ENCODE data around the gene LCN6.
"Not testable (repeated sequence)": the region's sequence is repeated elsewhere in the genome, so short reads cannot be mapped to it uniquely, and the experiment has no call there.

Gene LCN6

GRCh38 chr9:136756134-136756438 is 7.8 kb upstream of the LCN6 start:
- Histone ChIP-seq H3K9me3 (ENCODE audit: control insufficient read depth in 1 of 2, low read length in 2 of 2) (peaks cover 0 to 14% of the 10 kb centered on the region in 2 donors), H3K27ac (ENCODE audit: low read length) (no peak overlapping the region), H3K4me1 (ENCODE audit: control insufficient read depth in 1 of 2, insufficient read depth in 2 of 2, low read length in 2 of 2) (peaks cover 0 to 7% of the 10 kb centered on the region in 2 donors), H3K27me3 (ENCODE audit: low read depth, low read length) (no peaks in the 10 kb centered on the region), H3K36me3 (ENCODE audit: control insufficient read depth in 1 of 2, insufficient read depth in 2 of 2, low read length in 2 of 2) (no peaks in the 10 kb centered on the region), H3K4me3 (ENCODE audit: low read depth in 1 of 2, low read length in 2 of 2) (no peak overlapping the region)

DNA sequence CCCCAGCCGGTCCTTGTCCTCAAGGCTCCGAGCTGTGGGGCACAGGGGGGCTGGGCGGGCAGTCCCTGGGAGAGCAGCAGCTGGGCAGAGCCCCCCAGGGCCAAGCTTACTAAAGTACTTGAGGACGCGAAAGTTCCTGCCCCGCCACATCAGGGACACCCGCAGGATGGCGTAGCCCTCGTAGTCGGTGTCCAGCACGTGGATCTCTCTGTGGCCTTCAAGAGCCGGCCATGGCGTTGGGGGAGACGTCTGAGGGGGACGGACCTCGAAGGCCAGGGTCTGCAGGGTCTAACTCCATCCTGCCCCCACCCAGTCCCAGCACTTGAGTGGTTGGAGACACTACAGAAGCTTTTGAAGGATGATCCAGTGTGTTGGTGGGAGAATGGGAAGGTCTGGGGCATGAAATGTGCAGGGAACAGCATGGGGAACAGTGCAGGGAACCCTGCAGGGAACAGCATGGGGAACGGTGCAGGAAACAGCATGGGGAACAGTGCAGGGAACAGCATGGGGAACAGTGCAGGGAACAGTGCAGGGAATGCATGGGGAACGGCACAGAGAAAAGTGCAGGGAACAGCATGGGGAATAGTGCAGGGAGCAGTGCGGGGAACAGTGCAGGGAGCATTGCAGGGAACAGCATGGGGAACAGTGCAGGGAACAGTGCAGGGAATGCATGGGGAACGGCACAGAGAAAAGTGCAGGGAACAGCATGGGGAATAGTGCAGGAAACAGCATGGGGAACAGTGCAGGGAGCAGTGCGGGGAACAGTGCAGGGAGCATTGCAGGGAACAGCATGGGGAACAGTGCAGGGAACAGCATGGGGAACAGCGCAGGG is 7.2 kb upstream of the LCN6 start:
- H3K9me3 ChIP-seq (ENCODE audit: control insufficient read depth in 1 of 2, low read length in 2 of 2): peaks cover 0 to 14% of the 10 kb centered on the region in 2 donors
- H3K36me3 ChIP-seq (ENCODE audit: control insufficient read depth in 1 of 2, insufficient read depth in 2 of 2, low read length in 2 of 2); H3K27ac ChIP-seq (ENCODE audit: low read length); H3K4me3 ChIP-seq (ENCODE audit: low read depth in 1 of 2, low read length in 2 of 2); H3K4me1 ChIP-seq (ENCODE audit: control insufficient read depth in 1 of 2, insufficient read depth in 2 of 2, low read length in 2 of 2); H3K27me3 ChIP-seq (ENCODE audit: low read depth, low read length): not testable (repeated sequence)

GRCh38 chr9:136754626-136755301 is 6.4 kb upstream of the LCN6 start:
- no peak overlapping the region for H3K27ac ChIP-seq (ENCODE audit: low read length)
- no peaks in the 10 kb centered on the region for H3K27me3 ChIP-seq (ENCODE audit: low read depth, low read length)
- H3K4me3 ChIP-seq (ENCODE audit: low read depth in 1 of 2, low read length in 2 of 2): no peak overlapping the region
- peaks cover 0 to 14% of the 10 kb centered on the region in 2 donors for H3K9me3 ChIP-seq (ENCODE audit: control insufficient read depth in 1 of 2, low read length in 2 of 2)
- H3K4me1 ChIP-seq (ENCODE audit: control insufficient read depth in 1 of 2, insufficient read depth in 2 of 2, low read length in 2 of 2): no peaks in the 10 kb centered on the region
- H3K36me3 ChIP-seq (ENCODE audit: control insufficient read depth in 1 of 2, insufficient read depth in 2 of 2, low read length in 2 of 2): no peaks in the 10 kb centered on the region

DNA sequence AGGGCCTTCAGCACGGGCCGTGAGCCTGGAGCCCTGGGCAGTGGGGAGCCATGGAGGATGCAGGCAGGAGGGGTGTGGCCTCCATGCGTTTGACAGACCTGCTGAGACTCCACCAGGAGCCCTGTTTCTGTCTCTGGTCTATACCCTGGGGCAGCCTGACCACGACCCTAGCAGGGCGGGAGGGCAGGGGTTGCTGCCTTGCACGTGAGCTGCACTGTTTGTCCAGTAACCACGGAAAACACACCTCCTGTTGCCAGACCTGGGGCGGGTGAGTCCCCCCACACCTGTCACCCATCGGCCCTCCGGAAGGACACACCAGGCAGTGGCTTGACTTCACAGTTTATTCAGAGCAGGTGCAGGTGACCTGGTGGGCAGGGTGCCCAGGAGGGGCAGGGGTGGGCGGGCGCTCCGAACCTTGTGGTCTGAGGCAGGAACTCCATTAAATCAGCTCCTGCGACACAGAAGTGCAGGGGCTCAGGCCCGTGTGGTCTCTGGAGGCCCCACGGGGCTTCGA is 5.8 kb upstream of the LCN6 start:
- no peak overlapping the region for H3K4me3 ChIP-seq (ENCODE audit: low read depth in 1 of 2, low read length in 2 of 2)
- no peaks in the 10 kb centered on the region for H3K36me3 ChIP-seq (ENCODE audit: control insufficient read depth in 1 of 2, insufficient read depth in 2 of 2, low read length in 2 of 2)
- no peaks in the 10 kb centered on the region for H3K27me3 ChIP-seq (ENCODE audit: low read depth, low read length)
- H3K9me3 ChIP-seq (ENCODE audit: control insufficient read depth in 1 of 2, low read length in 2 of 2): peaks cover 0 to 14% of the 10 kb centered on the region in 2 donors
- peaks cover 0 to 4% of the 10 kb centered on the region in 2 donors for H3K4me1 ChIP-seq (ENCODE audit: control insufficient read depth in 1 of 2, insufficient read depth in 2 of 2, low read length in 2 of 2)
- H3K27ac ChIP-seq (ENCODE audit: low read length): no peak overlapping the region

- Histone ChIP-seq H3K4me3 (ENCODE audit: low read depth in 1 of 2, low read length in 2 of 2) (no peak overlapping the region), H3K9me3 (ENCODE audit: control insufficient read depth in 1 of 2, low read length in 2 of 2) (peaks cover 0 to 14% of the 10 kb centered on the region in 2 donors)
These were observed 5.2 kb upstream of the LCN6 start for GRCh38 chr9:136753371-136754058.

DNA sequence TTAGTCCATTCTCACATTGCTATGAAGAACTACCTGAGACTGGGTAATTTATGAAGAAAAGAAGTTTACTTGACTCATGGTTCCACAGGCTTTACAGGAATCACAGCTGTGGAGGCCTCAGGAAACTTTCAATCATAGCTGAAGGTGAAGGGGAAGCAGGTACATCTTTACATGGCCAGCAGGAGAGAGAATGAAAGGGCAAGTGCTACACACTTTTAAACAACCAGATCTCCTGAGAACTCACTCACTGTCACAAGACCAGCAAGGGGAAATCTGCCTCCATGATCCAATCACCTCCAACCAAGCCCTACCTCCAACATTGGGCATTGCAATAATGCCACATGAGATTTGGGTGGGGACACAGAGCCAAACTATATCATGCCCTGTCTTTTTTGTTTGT is 3.5 kb upstream of the LCN6 start:
- Histone ChIP-seq H3K27ac (ENCODE audit: low read length) (no peak overlapping the region), H3K4me3 (ENCODE audit: low read depth in 1 of 2, low read length in 2 of 2) (no peak overlapping the region), H3K27me3 (ENCODE audit: low read depth, low read length) (no peaks in the 10 kb centered on the region), H3K36me3 (ENCODE audit: control insufficient read depth in 1 of 2, insufficient read depth in 2 of 2, low read length in 2 of 2) (no peaks in the 10 kb centered on the region), H3K9me3 (ENCODE audit: control insufficient read depth in 1 of 2, low read length in 2 of 2) (peaks cover 0 to 14% of the 10 kb centered on the region in 2 donors), H3K4me1 (ENCODE audit: control insufficient read depth in 1 of 2, insufficient read depth in 2 of 2, low read length in 2 of 2) (peaks cover 0 to 4% of the 10 kb centered on the region in 2 donors)

More at GRCh38 chr9:136753371-136754058, 5.2 kb upstream of the LCN6 start:
- H3K36me3 ChIP-seq (ENCODE audit: control insufficient read depth in 1 of 2, insufficient read depth in 2 of 2, low read length in 2 of 2): no peaks in the 10 kb centered on the region
- peaks cover 0 to 4% of the 10 kb centered on the region in 2 donors for H3K4me1 ChIP-seq (ENCODE audit: control insufficient read depth in 1 of 2, insufficient read depth in 2 of 2, low read length in 2 of 2)
- H3K27me3 ChIP-seq (ENCODE audit: low read depth, low read length): no peaks in the 10 kb centered on the region
- no peak overlapping the region for H3K27ac ChIP-seq (ENCODE audit: low read length)

GRCh38 chr9:136751244-136751643 is 2.9 kb upstream of the LCN6 start:
- Histone ChIP-seq H3K27me3 (ENCODE audit: low read depth, low read length) (no peaks in the 10 kb centered on the region), H3K4me1 (ENCODE audit: control insufficient read depth in 1 of 2, insufficient read depth in 2 of 2, low read length in 2 of 2) (peaks cover 0 to 4% of the 10 kb centered on the region in 2 donors), H3K36me3 (ENCODE audit: control insufficient read depth in 1 of 2, insufficient read depth in 2 of 2, low read length in 2 of 2) (no peaks in the 10 kb centered on the region), H3K27ac (ENCODE audit: low read length) (no peak overlapping the region), H3K4me3 (ENCODE audit: low read depth in 1 of 2, low read length in 2 of 2) (no peak overlapping the region), H3K9me3 (ENCODE audit: control insufficient read depth in 1 of 2, low read length in 2 of 2) (peaks cover 0 to 14% of the 10 kb centered on the region in 2 donors)

DNA sequence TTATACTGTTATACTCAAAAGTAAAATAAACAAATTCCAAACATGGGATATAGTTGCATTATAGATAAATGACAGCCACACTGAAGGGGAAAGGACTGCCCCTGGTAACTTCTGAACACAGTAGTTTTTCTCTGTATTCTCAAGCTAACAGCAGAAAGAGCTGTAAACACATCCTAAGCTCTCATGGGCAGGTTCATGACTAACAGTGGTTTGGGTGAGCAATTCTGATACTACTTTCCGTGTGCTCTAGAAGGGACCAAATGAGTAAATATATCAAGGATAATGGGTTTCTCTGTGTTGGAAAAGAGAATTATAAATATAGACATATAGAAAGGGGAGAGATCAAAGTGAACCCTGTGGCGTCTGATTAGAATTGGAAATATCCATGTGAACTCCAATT is 2.2 kb upstream of the LCN6 start:
- Histone ChIP-seq H3K4me1 (ENCODE audit: control insufficient read depth in 1 of 2, insufficient read depth in 2 of 2, low read length in 2 of 2) (peaks cover 0 to 4% of the 10 kb centered on the region in 2 donors), H3K4me3 (ENCODE audit: low read depth in 1 of 2, low read length in 2 of 2) (no peak overlapping the region), H3K27me3 (ENCODE audit: low read depth, low read length) (no peaks in the 10 kb centered on the region), H3K36me3 (ENCODE audit: control insufficient read depth in 1 of 2, insufficient read depth in 2 of 2, low read length in 2 of 2) (no peaks in the 10 kb centered on the region), H3K27ac (ENCODE audit: low read length) (no peak overlapping the region), H3K9me3 (ENCODE audit: control insufficient read depth in 1 of 2, low read length in 2 of 2) (peaks cover 0 to 12% of the 10 kb centered on the region in 2 donors)

GRCh38 chr9:136748666-136749611 is 614 bp upstream of the LCN6 start:
- no peak overlapping the region for H3K4me3 ChIP-seq (ENCODE audit: low read depth in 1 of 2, low read length in 2 of 2)
- no peak overlapping the region for H3K27ac ChIP-seq (ENCODE audit: low read length)
- H3K9me3 ChIP-seq (ENCODE audit: control insufficient read depth in 1 of 2, low read length in 2 of 2): peaks cover 0 to 10% of the 10 kb centered on the region in 2 donors
- no peaks in the 10 kb centered on the region for H3K36me3 ChIP-seq (ENCODE audit: control insufficient read depth in 1 of 2, insufficient read depth in 2 of 2, low read length in 2 of 2)
- peaks cover 0 to 4% of the 10 kb centered on the region in 2 donors for H3K4me1 ChIP-seq (ENCODE audit: control insufficient read depth in 1 of 2, insufficient read depth in 2 of 2, low read length in 2 of 2)
- H3K27me3 ChIP-seq (ENCODE audit: low read depth, low read length): no peaks in the 10 kb centered on the region

- Histone ChIP-seq H3K4me1 (ENCODE audit: control insufficient read depth in 1 of 2, insufficient read depth in 2 of 2, low read length in 2 of 2) (peaks cover 0 to 6% of the 10 kb centered on the region in 2 donors), H3K36me3 (ENCODE audit: control insufficient read depth in 1 of 2, insufficient read depth in 2 of 2, low read length in 2 of 2) (no peaks in the 10 kb centered on the region), H3K9me3 (ENCODE audit: control insufficient read depth in 1 of 2, low read length in 2 of 2) (peaks cover 0 to 10% of the 10 kb centered on the region in 2 donors), H3K4me3 (ENCODE audit: low read depth in 1 of 2, low read length in 2 of 2) (no peak overlapping the region), H3K27me3 (ENCODE audit: low read depth, low read length) (no peaks in the 10 kb centered on the region), H3K27ac (ENCODE audit: low read length) (no peak overlapping the region)
These were observed 914 bp downstream of the LCN6 start for GRCh38 chr9:136747161-136748060.

Measured in muscle layer of duodenum (tissue), 2 donors.